Panc1 (cell line): ENCODE data around the gene DAGLA.

Experiments used
- CTCF ChIP-seq: fragments of 450-650 bp; IDR thresholded peaks from 2 replicates; pipeline ENCODE4 v1.5.1; 2017; ENCODE audit warnings: mild to moderate bottlenecking
- POLR2AphosphoS5 ChIP-seq: IDR thresholded peaks from 2 replicates; pipeline ENCODE4 v1.6.1; 2012; ENCODE audit warnings: mild to moderate bottlenecking, low read depth, low read length, moderate library complexity
- SIN3A ChIP-seq: IDR thresholded peaks from 2 replicates; pipeline ENCODE4 v1.6.1; 2012; ENCODE audit warnings: low read depth, mild to moderate bottlenecking, low read length, moderate library complexity, borderline replicate concordance; ENCODE audit not compliant: insufficient read depth
- TF ChIP-seq, protein P1 (sequence below), 2 experiments: IDR thresholded peaks; 2 replicates each; pipeline ENCODE4 v1.6.1; 2011 to 2012; ENCODE audit warnings: low read depth in 2 of 2, control low read depth in 1 of 2, low read length in 1 of 2, mild to moderate bottlenecking in 1 of 2, moderate library complexity in 1 of 2; ENCODE audit not compliant: insufficient read depth in 1 of 2

- TF ChIP-seq SIN3A (no peak), CTCF (no peak), POLR2AphosphoS5 (no peak)
- TF ChIP-seq, protein P1, sequence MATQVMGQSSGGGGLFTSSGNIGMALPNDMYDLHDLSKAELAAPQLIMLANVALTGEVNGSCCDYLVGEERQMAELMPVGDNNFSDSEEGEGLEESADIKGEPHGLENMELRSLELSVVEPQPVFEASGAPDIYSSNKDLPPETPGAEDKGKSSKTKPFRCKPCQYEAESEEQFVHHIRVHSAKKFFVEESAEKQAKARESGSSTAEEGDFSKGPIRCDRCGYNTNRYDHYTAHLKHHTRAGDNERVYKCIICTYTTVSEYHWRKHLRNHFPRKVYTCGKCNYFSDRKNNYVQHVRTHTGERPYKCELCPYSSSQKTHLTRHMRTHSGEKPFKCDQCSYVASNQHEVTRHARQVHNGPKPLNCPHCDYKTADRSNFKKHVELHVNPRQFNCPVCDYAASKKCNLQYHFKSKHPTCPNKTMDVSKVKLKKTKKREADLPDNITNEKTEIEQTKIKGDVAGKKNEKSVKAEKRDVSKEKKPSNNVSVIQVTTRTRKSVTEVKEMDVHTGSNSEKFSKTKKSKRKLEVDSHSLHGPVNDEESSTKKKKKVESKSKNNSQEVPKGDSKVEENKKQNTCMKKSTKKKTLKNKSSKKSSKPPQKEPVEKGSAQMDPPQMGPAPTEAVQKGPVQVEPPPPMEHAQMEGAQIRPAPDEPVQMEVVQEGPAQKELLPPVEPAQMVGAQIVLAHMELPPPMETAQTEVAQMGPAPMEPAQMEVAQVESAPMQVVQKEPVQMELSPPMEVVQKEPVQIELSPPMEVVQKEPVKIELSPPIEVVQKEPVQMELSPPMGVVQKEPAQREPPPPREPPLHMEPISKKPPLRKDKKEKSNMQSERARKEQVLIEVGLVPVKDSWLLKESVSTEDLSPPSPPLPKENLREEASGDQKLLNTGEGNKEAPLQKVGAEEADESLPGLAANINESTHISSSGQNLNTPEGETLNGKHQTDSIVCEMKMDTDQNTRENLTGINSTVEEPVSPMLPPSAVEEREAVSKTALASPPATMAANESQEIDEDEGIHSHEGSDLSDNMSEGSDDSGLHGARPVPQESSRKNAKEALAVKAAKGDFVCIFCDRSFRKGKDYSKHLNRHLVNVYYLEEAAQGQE (IDR thresholded peaks at IDR 0.05; ENCODE audit: insufficient read depth in 1 of 2, low read depth in 2 of 2, low read length in 1 of 2), result no peak
Measured at GRCh38 chr11:61739413-61739812, 59.2 kb downstream of the DAGLA start.
